BE2C (cell line): Measurements from ENCODE around the gene ARHGAP26.

Source experiments
- DNase-seq: peaks from one replicate; pipeline ENCODE4 v3.0.0-alpha.2; 2020
- H3K27me3 ChIP-seq: fragments of 250-450 bp; sonication (Bioruptor Pico); 2 replicates; pipeline ENCODE4 v1.5.1; 2020; ENCODE audit warnings: mild to moderate bottlenecking
- H3K36me3 ChIP-seq: fragments of 250-450 bp; sonication (Bioruptor Pico); 2 replicates; pipeline ENCODE4 v1.5.1; 2020; ENCODE audit warnings: mild to moderate bottlenecking
- H3K4me1 ChIP-seq: fragments of 250-450 bp; sonication (Bioruptor Pico); 2 replicates; pipeline ENCODE4 v1.5.1; 2020
- H3K4me3 ChIP-seq: 2 replicates; pipeline ENCODE4 v1.5.1; 2011; ENCODE audit warnings: low read depth, low read length
- H3K9me3 ChIP-seq: fragments of 250-450 bp; sonication (Bioruptor Pico); 2 replicates; pipeline ENCODE4 v1.5.1; 2020
- TF ChIP-seq, protein P1 (sequence below): IDR thresholded peaks from 2 replicates; pipeline ENCODE4 v1.5.1; 2012; ENCODE audit warnings: mild to moderate bottlenecking, low read depth, low read length

Gene ARHGAP26

DNA sequence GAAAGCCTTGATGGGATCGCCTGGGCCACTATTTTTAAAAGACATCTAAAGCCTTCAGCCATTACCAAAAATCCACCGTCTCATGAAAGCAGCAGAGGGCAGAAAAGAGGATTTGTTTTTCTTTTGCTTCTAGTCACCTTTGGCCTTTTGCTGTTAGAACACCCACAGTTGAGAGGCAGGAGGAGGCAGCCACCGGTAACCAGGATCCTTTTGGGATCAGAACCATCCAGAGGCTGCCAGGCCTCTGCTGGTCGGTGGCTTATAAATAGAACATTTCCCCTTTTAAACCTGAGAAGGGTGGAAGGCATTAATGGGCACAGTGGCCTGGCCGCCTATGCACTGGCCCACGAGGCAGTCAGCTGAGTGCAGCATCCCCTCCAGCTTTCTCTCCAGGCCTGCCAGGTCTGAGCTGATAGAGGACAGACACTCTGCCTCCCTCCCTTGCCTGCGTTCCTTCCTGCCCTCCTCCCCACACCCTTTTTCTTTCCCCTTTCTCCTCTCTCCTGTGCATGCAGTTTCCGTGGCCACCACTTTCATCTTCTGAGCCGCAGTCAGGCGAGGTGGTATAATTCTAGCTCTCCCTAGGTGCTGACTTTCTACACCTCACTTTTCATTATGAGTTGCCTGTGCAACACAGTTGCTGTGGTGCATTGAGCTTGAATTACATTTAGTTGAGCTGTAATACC, 253.4 kb downstream of the ARHGAP26 start:
- Histone ChIP-seq H3K27me3 (no peaks in the 10 kb centered on the region), H3K36me3 (no peaks in the 10 kb centered on the region), H3K9me3 (no peaks in the 10 kb centered on the region), H3K4me1 (peaks cover 17% of the 10 kb centered on the region), H3K4me3 (no peak overlapping the region)
- TF ChIP-seq, protein P1, sequence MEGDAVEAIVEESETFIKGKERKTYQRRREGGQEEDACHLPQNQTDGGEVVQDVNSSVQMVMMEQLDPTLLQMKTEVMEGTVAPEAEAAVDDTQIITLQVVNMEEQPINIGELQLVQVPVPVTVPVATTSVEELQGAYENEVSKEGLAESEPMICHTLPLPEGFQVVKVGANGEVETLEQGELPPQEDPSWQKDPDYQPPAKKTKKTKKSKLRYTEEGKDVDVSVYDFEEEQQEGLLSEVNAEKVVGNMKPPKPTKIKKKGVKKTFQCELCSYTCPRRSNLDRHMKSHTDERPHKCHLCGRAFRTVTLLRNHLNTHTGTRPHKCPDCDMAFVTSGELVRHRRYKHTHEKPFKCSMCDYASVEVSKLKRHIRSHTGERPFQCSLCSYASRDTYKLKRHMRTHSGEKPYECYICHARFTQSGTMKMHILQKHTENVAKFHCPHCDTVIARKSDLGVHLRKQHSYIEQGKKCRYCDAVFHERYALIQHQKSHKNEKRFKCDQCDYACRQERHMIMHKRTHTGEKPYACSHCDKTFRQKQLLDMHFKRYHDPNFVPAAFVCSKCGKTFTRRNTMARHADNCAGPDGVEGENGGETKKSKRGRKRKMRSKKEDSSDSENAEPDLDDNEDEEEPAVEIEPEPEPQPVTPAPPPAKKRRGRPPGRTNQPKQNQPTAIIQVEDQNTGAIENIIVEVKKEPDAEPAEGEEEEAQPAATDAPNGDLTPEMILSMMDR: no peak
- DNase-seq: peak; percentile 61

DNA sequence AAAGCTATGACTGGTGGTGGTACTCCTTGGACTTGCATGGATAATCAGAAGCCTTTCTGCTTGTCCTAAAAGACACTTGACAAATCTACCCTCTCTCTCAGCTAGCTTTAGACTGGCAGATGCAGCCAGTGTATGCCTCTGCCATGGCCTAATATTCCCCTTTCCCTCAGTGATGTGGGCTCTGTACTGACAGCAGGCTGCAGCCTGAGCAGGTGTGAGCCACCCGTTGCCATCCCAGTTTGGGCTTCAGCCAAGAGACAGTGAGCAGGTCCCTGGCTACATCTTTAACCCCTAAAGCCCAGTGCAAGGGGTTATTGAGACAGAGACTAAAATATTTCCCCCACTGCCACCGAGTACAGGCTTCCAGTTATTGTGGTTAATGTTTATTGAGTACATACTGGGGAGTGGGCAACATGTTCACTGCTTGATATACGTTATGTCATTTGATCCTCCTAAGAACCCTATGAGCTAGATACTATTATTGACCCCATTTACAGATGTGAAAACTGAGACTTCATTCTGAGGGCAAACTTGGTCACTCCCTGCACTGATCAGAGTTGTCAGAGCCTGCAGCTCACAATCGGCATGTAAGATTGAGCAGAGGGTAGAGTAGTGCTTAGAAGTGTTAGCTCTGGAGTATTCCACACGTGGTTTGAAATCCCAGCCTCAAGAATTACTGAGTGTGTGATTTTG, 254.2 kb downstream of the ARHGAP26 start:
- no peaks in the 10 kb centered on the region for H3K9me3 ChIP-seq
- peak; percentile 24 for DNase-seq
- peaks cover 16% of the 10 kb centered on the region for H3K4me1 ChIP-seq
- H3K27me3 ChIP-seq: no peaks in the 10 kb centered on the region
- H3K36me3 ChIP-seq: no peaks in the 10 kb centered on the region
- TF ChIP-seq, protein P1: no peak
- no peak overlapping the region for H3K4me3 ChIP-seq

DNA sequence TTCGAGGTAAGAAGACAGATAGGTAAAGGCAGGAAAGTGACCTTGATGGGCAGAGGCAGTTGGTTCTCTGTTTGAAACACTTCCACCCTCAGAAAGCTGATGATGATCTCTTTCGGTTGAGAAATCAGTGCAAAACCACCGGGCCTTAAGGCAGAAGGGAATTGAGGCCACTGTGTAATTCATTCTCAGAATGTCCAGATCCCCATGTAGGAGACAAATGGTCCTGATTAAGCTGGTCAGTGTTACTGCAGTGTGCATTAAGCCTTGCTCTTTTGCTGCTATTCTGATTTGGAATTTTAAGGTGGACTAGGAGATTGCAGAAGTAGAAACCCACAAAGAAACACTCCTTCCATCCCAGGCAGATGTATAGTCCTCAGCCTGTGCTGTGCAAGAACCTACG, 255.2 kb downstream of the ARHGAP26 start:
- Histone ChIP-seq H3K36me3 (no peaks in the 10 kb centered on the region), H3K27me3 (no peaks in the 10 kb centered on the region), H3K4me1 (peaks cover 13% of the 10 kb centered on the region), H3K4me3 (no peak overlapping the region), H3K9me3 (no peaks in the 10 kb centered on the region)
- TF ChIP-seq, protein P1: no peak
- no peak for DNase-seq

DNA sequence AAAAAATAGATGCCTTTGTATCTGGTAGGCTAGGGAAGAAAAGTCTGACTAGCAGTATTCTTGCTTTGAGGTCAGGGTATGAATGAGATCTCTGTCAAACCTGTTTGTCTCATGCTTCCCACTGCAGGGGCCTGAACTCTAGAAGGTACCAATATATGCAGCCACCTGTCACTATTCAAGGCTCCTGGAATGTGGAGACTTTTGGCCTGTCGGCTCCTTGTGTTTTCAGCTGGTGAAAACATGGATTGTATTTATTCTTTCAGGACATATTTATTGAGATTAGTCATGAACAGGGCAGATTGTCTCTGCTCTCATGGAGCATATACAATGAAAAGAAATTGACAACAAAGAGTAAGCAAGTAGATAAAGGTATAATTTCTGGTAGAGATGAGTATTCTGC, 255.8 kb downstream of the ARHGAP26 start:
- TF ChIP-seq, protein P1: no peak
- Histone ChIP-seq H3K9me3 (no peaks in the 10 kb centered on the region), H3K4me3 (no peak overlapping the region), H3K27me3 (no peaks in the 10 kb centered on the region), H3K36me3 (no peaks in the 10 kb centered on the region), H3K4me1 (peaks cover 14% of the 10 kb centered on the region)
- no peak for DNase-seq

DNA sequence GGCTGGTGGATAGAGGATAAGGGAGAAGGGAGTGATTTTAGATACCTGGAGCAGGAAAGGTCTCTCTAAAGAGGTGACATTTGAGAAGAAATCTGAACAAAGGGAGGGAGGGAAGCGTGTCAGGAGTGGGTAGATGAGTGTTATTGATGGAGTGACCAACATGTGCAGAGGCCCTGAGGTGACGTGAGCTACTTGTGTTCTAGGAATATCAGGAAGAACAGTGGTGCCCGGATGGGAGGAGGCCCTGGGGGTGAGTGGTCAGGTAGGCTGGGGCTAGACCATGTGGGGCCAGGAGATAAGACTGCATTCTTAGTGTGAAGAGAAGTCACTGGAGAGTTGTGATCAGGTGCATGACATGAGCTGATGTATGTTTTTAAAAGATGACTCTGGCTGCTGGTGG, 256.2 kb downstream of the ARHGAP26 start:
- H3K9me3 ChIP-seq: no peaks in the 10 kb centered on the region
- H3K36me3 ChIP-seq: no peaks in the 10 kb centered on the region
- TF ChIP-seq, protein P1: no peak
- no peaks in the 10 kb centered on the region for H3K27me3 ChIP-seq
- peaks cover 17% of the 10 kb centered on the region for H3K4me1 ChIP-seq
- no peak overlapping the region for H3K4me3 ChIP-seq
- no peak for DNase-seq

DNA sequence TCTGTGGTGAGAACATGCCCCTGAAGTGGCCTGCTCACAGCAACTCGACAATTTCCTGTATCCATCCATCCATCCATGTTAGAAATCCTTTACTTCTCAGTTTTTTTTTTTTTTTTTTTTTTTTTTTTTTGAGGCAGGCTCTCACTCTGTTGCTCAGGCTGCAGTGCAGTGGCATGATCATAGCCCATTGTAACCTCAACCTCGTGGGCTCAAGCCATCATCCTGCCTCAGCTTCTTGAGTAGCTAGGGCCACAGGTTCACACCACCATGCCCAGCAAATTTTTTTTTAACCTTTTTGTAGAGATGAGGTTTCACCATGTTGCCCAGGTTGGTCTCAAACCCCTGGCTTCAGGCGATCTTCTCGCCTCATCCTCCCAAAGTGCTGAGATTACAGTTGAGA, 259.1 kb downstream of the ARHGAP26 start:
- H3K36me3 ChIP-seq: no peaks in the 10 kb centered on the region

More for the DNA sequence above, 259.1 kb downstream of the ARHGAP26 start:
- peaks cover 19% of the 10 kb centered on the region for H3K4me1 ChIP-seq
- TF ChIP-seq, protein P1: no peak
- no peaks in the 10 kb centered on the region for H3K9me3 ChIP-seq
- no peak for DNase-seq
- H3K27me3 ChIP-seq: no peaks in the 10 kb centered on the region
- no peak overlapping the region for H3K4me3 ChIP-seq
